Measurements from ENCODE around the gene PLCL1.

The PLCL1 gene

GRCh38 chr2:198080879-198081765, 276.7 kb downstream of the PLCL1 start:
- Histone ChIP-seq H3K27ac (ENCODE audit: low read depth, low read length) (no peak overlapping the region), H3K4me3 (ENCODE audit: low read depth in 1 of 2, low read length in 2 of 2) (no peak overlapping the region), H3K27me3 (ENCODE audit: control insufficient read depth in 1 of 2, insufficient read depth in 2 of 2, low read length in 2 of 2) (no peaks in the 10 kb centered on the region), H3K36me3 (ENCODE audit: control insufficient read depth in 1 of 2, insufficient read depth in 2 of 2, low read length in 2 of 2) (no peaks in the 10 kb centered on the region), H3K9me3 (ENCODE audit: control insufficient read depth in 1 of 2, low read length in 2 of 2) (no peaks in the 10 kb centered on the region), H3K9ac (ENCODE audit: low read depth in 1 of 2, low read length in 2 of 2) (no peak overlapping the region), H3K4me1 (ENCODE audit: control insufficient read depth in 1 of 2, insufficient read depth in 2 of 2, low read length in 2 of 2) (no peaks in the 10 kb centered on the region)

- no peak overlapping the region for H3K9ac ChIP-seq (ENCODE audit: low read depth in 1 of 2, low read length in 2 of 2)
Measured at GRCh38 chr2:198084156-198084555, 279.8 kb downstream of the PLCL1 start.

GRCh38 chr2:198096002-198096401, 291.6 kb downstream of the PLCL1 start:
- no peaks in the 10 kb centered on the region for H3K4me1 ChIP-seq (ENCODE audit: control insufficient read depth in 1 of 2, insufficient read depth in 2 of 2, low read length in 2 of 2)
- no peaks in the 10 kb centered on the region for H3K9me3 ChIP-seq (ENCODE audit: control insufficient read depth in 1 of 2, low read length in 2 of 2)
- no peak overlapping the region for H3K9ac ChIP-seq (ENCODE audit: low read depth in 1 of 2, low read length in 2 of 2)
- no peaks in the 10 kb centered on the region for H3K36me3 ChIP-seq (ENCODE audit: control insufficient read depth in 1 of 2, insufficient read depth in 2 of 2, low read length in 2 of 2)
- no peaks in the 10 kb centered on the region for H3K27me3 ChIP-seq (ENCODE audit: control insufficient read depth in 1 of 2, insufficient read depth in 2 of 2, low read length in 2 of 2)
- H3K4me3 ChIP-seq (ENCODE audit: low read depth in 1 of 2, low read length in 2 of 2): no peak overlapping the region
- H3K27ac ChIP-seq (ENCODE audit: low read depth, low read length): no peak overlapping the region

More at GRCh38 chr2:198084156-198084555, 279.8 kb downstream of the PLCL1 start:
- Histone ChIP-seq H3K4me1 (ENCODE audit: control insufficient read depth in 1 of 2, insufficient read depth in 2 of 2, low read length in 2 of 2) (no peaks in the 10 kb centered on the region), H3K27ac (ENCODE audit: low read depth, low read length) (no peak overlapping the region), H3K9me3 (ENCODE audit: control insufficient read depth in 1 of 2, low read length in 2 of 2) (no peaks in the 10 kb centered on the region), H3K27me3 (ENCODE audit: control insufficient read depth in 1 of 2, insufficient read depth in 2 of 2, low read length in 2 of 2) (no peaks in the 10 kb centered on the region), H3K36me3 (ENCODE audit: control insufficient read depth in 1 of 2, insufficient read depth in 2 of 2, low read length in 2 of 2) (no peaks in the 10 kb centered on the region), H3K4me3 (ENCODE audit: low read depth in 1 of 2, low read length in 2 of 2) (no peak overlapping the region)

GRCh38 chr2:198096965-198097364, 292.6 kb downstream of the PLCL1 start:
- Histone ChIP-seq H3K36me3 (ENCODE audit: control insufficient read depth in 1 of 2, insufficient read depth in 2 of 2, low read length in 2 of 2) (no peaks in the 10 kb centered on the region), H3K4me1 (ENCODE audit: control insufficient read depth in 1 of 2, insufficient read depth in 2 of 2, low read length in 2 of 2) (no peaks in the 10 kb centered on the region), H3K27ac (ENCODE audit: low read depth, low read length) (no peak overlapping the region), H3K9me3 (ENCODE audit: control insufficient read depth in 1 of 2, low read length in 2 of 2) (no peaks in the 10 kb centered on the region), H3K9ac (ENCODE audit: low read depth in 1 of 2, low read length in 2 of 2) (no peak overlapping the region), H3K27me3 (ENCODE audit: control insufficient read depth in 1 of 2, insufficient read depth in 2 of 2, low read length in 2 of 2) (no peaks in the 10 kb centered on the region), H3K4me3 (ENCODE audit: low read depth in 1 of 2, low read length in 2 of 2) (no peak overlapping the region)

GRCh38 chr2:198097630-198098029, 293.2 kb downstream of the PLCL1 start:
- H3K27ac ChIP-seq (ENCODE audit: low read depth, low read length): no peak overlapping the region
- H3K4me3 ChIP-seq (ENCODE audit: low read depth in 1 of 2, low read length in 2 of 2): no peak overlapping the region
- H3K36me3 ChIP-seq (ENCODE audit: control insufficient read depth in 1 of 2, insufficient read depth in 2 of 2, low read length in 2 of 2): no peaks in the 10 kb centered on the region
- H3K4me1 ChIP-seq (ENCODE audit: control insufficient read depth in 1 of 2, insufficient read depth in 2 of 2, low read length in 2 of 2): no peaks in the 10 kb centered on the region
- H3K9me3 ChIP-seq (ENCODE audit: control insufficient read depth in 1 of 2, low read length in 2 of 2): no peaks in the 10 kb centered on the region
- H3K9ac ChIP-seq (ENCODE audit: low read depth in 1 of 2, low read length in 2 of 2): no peak overlapping the region
- no peaks in the 10 kb centered on the region for H3K27me3 ChIP-seq (ENCODE audit: control insufficient read depth in 1 of 2, insufficient read depth in 2 of 2, low read length in 2 of 2)

GRCh38 chr2:198098386-198098785, 294.0 kb downstream of the PLCL1 start:
- H3K4me1 ChIP-seq (ENCODE audit: control insufficient read depth in 1 of 2, insufficient read depth in 2 of 2, low read length in 2 of 2): no peaks in the 10 kb centered on the region
- H3K27ac ChIP-seq (ENCODE audit: low read depth, low read length): no peak overlapping the region
- no peak overlapping the region for H3K9ac ChIP-seq (ENCODE audit: low read depth in 1 of 2, low read length in 2 of 2)
- H3K4me3 ChIP-seq (ENCODE audit: low read depth in 1 of 2, low read length in 2 of 2): no peak overlapping the region
- no peaks in the 10 kb centered on the region for H3K27me3 ChIP-seq (ENCODE audit: control insufficient read depth in 1 of 2, insufficient read depth in 2 of 2, low read length in 2 of 2)
- H3K36me3 ChIP-seq (ENCODE audit: control insufficient read depth in 1 of 2, insufficient read depth in 2 of 2, low read length in 2 of 2): no peaks in the 10 kb centered on the region
- no peaks in the 10 kb centered on the region for H3K9me3 ChIP-seq (ENCODE audit: control insufficient read depth in 1 of 2, low read length in 2 of 2)

- no peak overlapping the region for H3K9ac ChIP-seq (ENCODE audit: low read depth in 1 of 2, low read length in 2 of 2)
- no peak overlapping the region for H3K27ac ChIP-seq (ENCODE audit: low read depth, low read length)
- H3K4me3 ChIP-seq (ENCODE audit: low read depth in 1 of 2, low read length in 2 of 2): no peak overlapping the region
- no peaks in the 10 kb centered on the region for H3K36me3 ChIP-seq (ENCODE audit: control insufficient read depth in 1 of 2, insufficient read depth in 2 of 2, low read length in 2 of 2)
- H3K27me3 ChIP-seq (ENCODE audit: control insufficient read depth in 1 of 2, insufficient read depth in 2 of 2, low read length in 2 of 2): no peaks in the 10 kb centered on the region
- H3K9me3 ChIP-seq (ENCODE audit: control insufficient read depth in 1 of 2, low read length in 2 of 2): no peaks in the 10 kb centered on the region
- no peaks in the 10 kb centered on the region for H3K4me1 ChIP-seq (ENCODE audit: control insufficient read depth in 1 of 2, insufficient read depth in 2 of 2, low read length in 2 of 2)
Measured at GRCh38 chr2:198098918-198099317, 294.5 kb downstream of the PLCL1 start.

GRCh38 chr2:198100346-198100745, 296.0 kb downstream of the PLCL1 start:
- Histone ChIP-seq H3K9me3 (ENCODE audit: control insufficient read depth in 1 of 2, low read length in 2 of 2) (no peaks in the 10 kb centered on the region), H3K27me3 (ENCODE audit: control insufficient read depth in 1 of 2, insufficient read depth in 2 of 2, low read length in 2 of 2) (no peaks in the 10 kb centered on the region), H3K36me3 (ENCODE audit: control insufficient read depth in 1 of 2, insufficient read depth in 2 of 2, low read length in 2 of 2) (no peaks in the 10 kb centered on the region), H3K4me1 (ENCODE audit: control insufficient read depth in 1 of 2, insufficient read depth in 2 of 2, low read length in 2 of 2) (no peaks in the 10 kb centered on the region), H3K9ac (ENCODE audit: low read depth in 1 of 2, low read length in 2 of 2) (no peak overlapping the region), H3K27ac (ENCODE audit: low read depth, low read length) (no peak overlapping the region), H3K4me3 (ENCODE audit: low read depth in 1 of 2, low read length in 2 of 2) (no peak overlapping the region)

GRCh38 chr2:198101688-198102087, 297.3 kb downstream of the PLCL1 start:
- no peak overlapping the region for H3K27ac ChIP-seq (ENCODE audit: low read depth, low read length)
- no peaks in the 10 kb centered on the region for H3K4me1 ChIP-seq (ENCODE audit: control insufficient read depth in 1 of 2, insufficient read depth in 2 of 2, low read length in 2 of 2)
- no peak overlapping the region for H3K4me3 ChIP-seq (ENCODE audit: low read depth in 1 of 2, low read length in 2 of 2)
- no peaks in the 10 kb centered on the region for H3K27me3 ChIP-seq (ENCODE audit: control insufficient read depth in 1 of 2, insufficient read depth in 2 of 2, low read length in 2 of 2)
- no peaks in the 10 kb centered on the region for H3K9me3 ChIP-seq (ENCODE audit: control insufficient read depth in 1 of 2, low read length in 2 of 2)
- no peaks in the 10 kb centered on the region for H3K36me3 ChIP-seq (ENCODE audit: control insufficient read depth in 1 of 2, insufficient read depth in 2 of 2, low read length in 2 of 2)
- H3K9ac ChIP-seq (ENCODE audit: low read depth in 1 of 2, low read length in 2 of 2): no peak overlapping the region

GRCh38 chr2:198102120-198102519, 297.7 kb downstream of the PLCL1 start:
- Histone ChIP-seq H3K4me1 (ENCODE audit: control insufficient read depth in 1 of 2, insufficient read depth in 2 of 2, low read length in 2 of 2) (no peaks in the 10 kb centered on the region), H3K9me3 (ENCODE audit: control insufficient read depth in 1 of 2, low read length in 2 of 2) (no peaks in the 10 kb centered on the region), H3K27me3 (ENCODE audit: control insufficient read depth in 1 of 2, insufficient read depth in 2 of 2, low read length in 2 of 2) (no peaks in the 10 kb centered on the region), H3K9ac (ENCODE audit: low read depth in 1 of 2, low read length in 2 of 2) (no peak overlapping the region), H3K36me3 (ENCODE audit: control insufficient read depth in 1 of 2, insufficient read depth in 2 of 2, low read length in 2 of 2) (no peaks in the 10 kb centered on the region), H3K4me3 (ENCODE audit: low read depth in 1 of 2, low read length in 2 of 2) (no peak overlapping the region), H3K27ac (ENCODE audit: low read depth, low read length) (no peak overlapping the region)
